GM10266 (cell line): ENCODE measurements around the gene CDYL.

Experiments
- DNase-seq: peaks from one replicate; pipeline ENCODE4 v3.0.0; 2012; ENCODE audit errors: extremely low spot score
- TF ChIP-seq, protein P1 (sequence below): IDR thresholded peaks from 2 replicates; pipeline ENCODE4 v1.5.1; 2012; ENCODE audit warnings: mild to moderate bottlenecking, low read depth; ENCODE audit not compliant: control insufficient read depth, insufficient read depth; ENCODE audit errors: missing control alignments

The CDYL gene

DNA sequence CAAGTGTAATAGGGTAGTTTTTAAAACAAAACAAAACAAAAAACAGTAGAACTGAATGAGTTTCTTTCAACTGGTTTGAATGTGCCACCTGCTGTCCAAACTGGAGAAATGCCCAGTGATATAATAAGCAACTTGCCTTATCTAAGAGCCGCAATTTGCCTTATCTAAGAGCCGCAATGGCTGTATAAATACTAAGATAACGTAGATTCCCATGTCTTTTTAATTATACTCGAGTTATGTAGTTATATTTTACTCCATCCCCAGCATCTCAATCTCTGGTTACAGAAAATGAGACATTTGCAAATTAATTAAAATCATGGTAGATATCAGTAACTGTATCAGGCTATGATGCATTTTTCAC is 160.5 kb downstream of the CDYL start:
- peak; percentile 37 for DNase-seq
- TF ChIP-seq, protein P1, sequence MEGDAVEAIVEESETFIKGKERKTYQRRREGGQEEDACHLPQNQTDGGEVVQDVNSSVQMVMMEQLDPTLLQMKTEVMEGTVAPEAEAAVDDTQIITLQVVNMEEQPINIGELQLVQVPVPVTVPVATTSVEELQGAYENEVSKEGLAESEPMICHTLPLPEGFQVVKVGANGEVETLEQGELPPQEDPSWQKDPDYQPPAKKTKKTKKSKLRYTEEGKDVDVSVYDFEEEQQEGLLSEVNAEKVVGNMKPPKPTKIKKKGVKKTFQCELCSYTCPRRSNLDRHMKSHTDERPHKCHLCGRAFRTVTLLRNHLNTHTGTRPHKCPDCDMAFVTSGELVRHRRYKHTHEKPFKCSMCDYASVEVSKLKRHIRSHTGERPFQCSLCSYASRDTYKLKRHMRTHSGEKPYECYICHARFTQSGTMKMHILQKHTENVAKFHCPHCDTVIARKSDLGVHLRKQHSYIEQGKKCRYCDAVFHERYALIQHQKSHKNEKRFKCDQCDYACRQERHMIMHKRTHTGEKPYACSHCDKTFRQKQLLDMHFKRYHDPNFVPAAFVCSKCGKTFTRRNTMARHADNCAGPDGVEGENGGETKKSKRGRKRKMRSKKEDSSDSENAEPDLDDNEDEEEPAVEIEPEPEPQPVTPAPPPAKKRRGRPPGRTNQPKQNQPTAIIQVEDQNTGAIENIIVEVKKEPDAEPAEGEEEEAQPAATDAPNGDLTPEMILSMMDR, result peak; percentile 60

- no peak for DNase-seq
- TF ChIP-seq, protein P1, result no peak
These were observed 161.2 kb downstream of the CDYL start for GRCh38 chr6:4937414-4937813.

DNA sequence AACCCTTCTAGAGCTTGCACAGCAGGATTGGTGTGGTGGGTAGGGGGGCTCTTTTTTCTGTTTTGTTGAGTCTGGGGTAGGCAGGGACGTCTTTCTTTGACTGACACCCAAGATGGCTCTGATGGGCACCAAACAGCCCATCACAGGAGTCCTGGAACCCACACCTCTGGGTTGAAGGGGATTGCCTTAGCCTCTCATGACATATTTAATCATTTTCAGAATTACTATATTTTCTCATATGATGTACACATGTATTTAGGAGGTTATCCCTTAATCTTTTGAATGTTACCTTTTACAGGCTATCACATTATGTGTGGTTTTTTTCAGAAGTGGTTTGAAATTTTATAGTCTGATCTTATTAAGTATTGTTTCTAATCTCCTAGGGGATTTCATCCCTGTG is 163.0 kb downstream of the CDYL start:
- TF ChIP-seq, protein P1, result no peak
- DNase-seq, result no peak

GRCh38 chr6:4940416-4940815 is 164.2 kb downstream of the CDYL start:
- DNase-seq, result no peak
- TF ChIP-seq, protein P1, result no peak

DNA sequence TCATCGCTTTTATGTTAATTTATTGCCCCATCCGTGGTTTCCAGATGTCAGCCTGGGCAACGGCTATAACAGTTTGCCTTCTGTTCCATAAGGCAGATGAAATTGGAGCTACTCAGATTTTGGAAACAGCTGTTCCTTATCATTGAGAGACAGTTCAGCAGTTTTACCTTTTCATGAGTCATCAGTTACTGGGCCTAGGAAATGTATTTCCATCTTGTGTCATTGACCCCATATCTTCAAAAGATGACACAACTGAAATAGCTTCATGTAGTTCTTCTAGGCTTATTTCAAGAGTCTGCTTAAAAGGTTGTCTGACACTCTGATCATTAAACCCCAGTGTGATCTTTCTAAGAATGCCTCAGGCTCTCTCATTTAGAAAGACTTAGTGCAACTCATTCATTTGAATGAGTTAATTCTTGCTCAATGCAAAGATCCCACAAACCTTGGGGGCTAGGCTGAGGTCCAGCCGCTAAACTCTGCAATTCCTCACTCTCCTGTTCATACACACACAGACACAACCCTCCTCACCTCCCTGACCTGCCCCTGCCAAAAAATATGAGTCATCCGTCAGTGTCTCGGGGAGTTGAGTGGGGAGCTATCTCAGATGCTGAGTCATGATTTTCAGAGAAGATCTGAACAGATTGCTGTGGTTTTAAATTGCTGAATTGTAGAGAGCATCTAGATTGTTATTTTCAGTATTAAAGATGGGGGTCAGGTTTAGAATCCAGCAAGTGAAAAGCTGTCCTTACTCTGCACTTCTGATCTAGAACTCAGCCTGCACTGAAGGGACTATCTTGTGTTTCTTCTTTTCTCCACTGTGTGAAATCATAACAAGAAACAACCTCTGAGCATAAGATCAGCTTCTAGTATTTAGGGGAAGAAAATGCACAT is 165.8 kb downstream of the CDYL start:
- peak; percentile 58 for DNase-seq
- TF ChIP-seq, protein P1, result no peak

DNA sequence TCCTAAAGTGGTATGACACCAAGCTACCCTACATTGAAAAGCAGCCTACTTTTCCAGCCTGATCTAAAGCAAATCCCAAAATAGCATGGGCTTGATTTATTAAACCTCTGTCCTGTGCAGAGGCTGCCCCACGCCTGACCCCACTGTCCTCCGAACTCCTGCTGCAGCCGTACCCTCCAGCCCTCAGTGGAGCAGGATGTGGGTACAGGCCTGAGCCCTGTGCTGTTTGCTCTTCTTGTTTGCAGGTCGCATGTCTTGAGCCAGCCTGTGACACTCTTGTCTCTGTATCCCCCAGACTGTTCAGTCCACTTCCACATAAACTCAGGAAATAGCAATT is 166.4 kb downstream of the CDYL start:
- TF ChIP-seq, protein P1, result no peak

GRCh38 chr6:4943716-4944115 is 167.5 kb downstream of the CDYL start:
- no peak for DNase-seq
- TF ChIP-seq, protein P1, result no peak

More for the DNA sequence above, 166.4 kb downstream of the CDYL start:
- no peak for DNase-seq
